ENCODE measurements around the gene ZNF354C. TPM values are rescaled to one million over a fixed set of nuclear protein-coding genes. Genes with fewer than 3 reads are reported as not detected.

The ZNF354C gene
- total and polyA plus RNA-seq, 2 of the 4 experiments (the other 2 are of a cell fraction), result 1.9 to 5.6 TPM

- Histone ChIP-seq H3K36me3 (ENCODE audit: control insufficient read depth, insufficient read depth, low read length) (no peaks in the 10 kb centered on the region), H2AK9ac (replicated peaks; ENCODE audit: low read depth, low read length, poor library complexity) (no peak overlapping the region), H3K4me1 (ENCODE audit: control insufficient read depth, insufficient read depth, low read length) (no peaks in the 10 kb centered on the region), H4K91ac (ENCODE audit: insufficient read depth, low read depth, low read length) (no peak overlapping the region), H3K27me3 (ENCODE audit: control insufficient read depth, insufficient read depth, low read length) (no peaks in the 10 kb centered on the region), H2AK5ac (ENCODE audit: low read depth, low read length) (no peak overlapping the region), H3K4me2 (ENCODE audit: low read depth, low read length) (no peak overlapping the region), H2BK120ac (ENCODE audit: low read depth, low read length) (no peak overlapping the region), H2AFZ (replicated peaks; ENCODE audit: low read length, poor library complexity) (no peak overlapping the region), H3K4me3 (ENCODE audit: insufficient read depth, low read depth, low read length) (no peak overlapping the region), H4K20me1 (ENCODE audit: insufficient read depth, low read length) (no peaks in the 10 kb centered on the region), H3K56ac (ENCODE audit: extremely low read depth, insufficient read depth, low read length) (no peak overlapping the region), H3K23ac (ENCODE audit: low read depth, low read length) (no peak overlapping the region), H3K9me3 (ENCODE audit: control insufficient read depth, insufficient read depth, low read length) (peaks cover 7% of the 10 kb centered on the region; the same call in 1 of the 2 replicates), H3K18ac (ENCODE audit: low read depth, low read length) (no peak overlapping the region), H3K27ac (ENCODE audit: insufficient read depth, low read length) (no peak overlapping the region), H3K4ac (ENCODE audit: low read depth, low read length) (no peak overlapping the region), H2BK20ac (ENCODE audit: low read depth, low read length) (no peak overlapping the region), H4K5ac (ENCODE audit: low read depth, low read length) (no peak overlapping the region), H3K79me1 (ENCODE audit: low read depth in 1 of 2, low read length in 2 of 2) (no peaks in the 10 kb centered on the region), H2BK15ac (ENCODE audit: low read depth, low read length) (no peak overlapping the region), H3K9me1 (ENCODE audit: insufficient read depth, low read length) (no peaks in the 10 kb centered on the region), H4K8ac (ENCODE audit: low read depth in 2 of 2, low read length in 2 of 2) (no peak overlapping the region), H3K9ac (ENCODE audit: low read depth, low read length) (no peak overlapping the region), H2BK5ac (ENCODE audit: low read depth, low read length, poor library complexity, severe bottlenecking) (no peak overlapping the region), H3K14ac (replicated peaks; ENCODE audit: low read depth, low read length) (no peak overlapping the region)
- DNase-seq (no peak), ATAC-seq (ENCODE audit: low read depth) (no peak)
- TF ChIP-seq USF2 (IDR thresholded peaks at IDR 0.05; ENCODE audit: low read depth, low read length) (no peak), SMC3 (IDR thresholded peaks at IDR 0.05; ENCODE audit: low read depth, low read length) (no peak), CEBPB (IDR thresholded peaks at IDR 0.05; ENCODE audit: low read depth, low read length) (no peak)
- dilution Hi-C loops (cut with HindIII; ENCODE audit: low sequenced_read_pairs, unreplicated experiment), result no loop called here
- CTCF ChIA-PET, result no interaction called here
- in situ Hi-C loops (cut with MboI; ENCODE audit: low sequenced_read_pairs), result no loop called here
- no TSS peak for BruUV-seq (replicated peaks)
- POLR2A ChIA-PET (ENCODE audit: unreplicated experiment), result no interaction called here
- no CpG with 5 or more reads among the region's 2 CpGs for WGBS, 2 experiments (ENCODE audit: extremely low coverage in 2 of 2, insufficient read length in 1 of 2)
- intact Hi-C loops (cut with micrococcal nuclease), result no loop called here
These were observed 15.4 kb upstream of the ZNF354C start for GRCh38 chr5:179044765-179045164.
